ENCODE results near the gene SLC19A2. TPM values are rescaled to one million over a fixed set of nuclear protein-coding genes. Genes with fewer than 3 reads are reported as not detected.

SLC19A2 gene
- total RNA-seq, 1 experiment from 2014 or later: 10.1 TPM

- Histone ChIP-seq H3K27ac (ENCODE audit: low read depth, low read length) (no peak overlapping the region), H3K4me1 (ENCODE audit: control insufficient read depth in 1 of 2, insufficient read depth in 2 of 2, low read length in 2 of 2) (no peaks in the 10 kb centered on the region), H3K27me3 (ENCODE audit: insufficient read depth, low read length) (no peaks in the 10 kb centered on the region), H3K9me2 (ENCODE audit: insufficient read depth) (no peaks in the 10 kb centered on the region), H3K79me2 (ENCODE audit: insufficient read depth, low read length) (no peaks in the 10 kb centered on the region), H3K4me3 (replicated peaks in 1 of 2; ENCODE audit: low read depth in 1 of 2, low read length in 2 of 2) (no peak overlapping the region), H3K9ac (ENCODE audit: low read length) (no peak overlapping the region), H4K20me1 (ENCODE audit: insufficient read depth) (no peaks in the 10 kb centered on the region), H2AFZ (ENCODE audit: low read depth, low read length, poor library complexity, severe bottlenecking) (no peak overlapping the region), H3K9me3 (ENCODE audit: control insufficient read depth in 1 of 2, insufficient read depth in 1 of 2, low read depth in 1 of 2, low read length in 2 of 2) (no peaks in the 10 kb centered on the region), H3K36me3 (ENCODE audit: control insufficient read depth in 1 of 2, insufficient read depth in 2 of 2, low read length in 2 of 2) (no peaks in the 10 kb centered on the region), H3K4me2 (ENCODE audit: low read length) (no peak overlapping the region)
- intact Hi-C loops (cut with micrococcal nuclease): no loop called here
- no TSS peak for BruUV-seq (replicated peaks)
- no peak for ATAC-seq
- POLR2A ChIA-PET: no interaction called here
- CTCF ChIA-PET: no interaction called here
- DNase-seq (ENCODE audit: low read depth, low spot score): no peak
- TF ChIP-seq TCF7L2 (IDR thresholded peaks at IDR 0.05; ENCODE audit: borderline replicate concordance, extremely low read depth, insufficient read depth, insufficient read length) (no peak), MAX (IDR thresholded peaks at IDR 0.05) (no peak), ZNF274 (IDR thresholded peaks at IDR 0.05; ENCODE audit: low read depth, low read length) (no peak), ZBTB33 (IDR thresholded peaks at IDR 0.05; ENCODE audit: extremely low read depth, insufficient replicate concordance, low read length) (no peak), POLR2A (IDR thresholded peaks at IDR 0.05; ENCODE audit: borderline replicate concordance, extremely low read depth, insufficient read depth, insufficient read length) (no peak), CEBPB (IDR thresholded peaks at IDR 0.05; ENCODE audit: low read depth) (no peak), SRF (IDR thresholded peaks at IDR 0.05; ENCODE audit: low read depth) (no peak), REST (IDR thresholded peaks at IDR 0.05; ENCODE audit: low read depth) (no peak), EZH2 (IDR thresholded peaks at IDR 0.05) (no peak), ELF1 (IDR thresholded peaks at IDR 0.05; ENCODE audit: borderline replicate concordance, low read depth) (no peak), CTCF (IDR thresholded peaks at IDR 0.05 in 2 of 3, conservative IDR thresholded peaks at IDR 0.05 in 1 of 3; ENCODE audit: borderline replicate concordance in 1 of 3, insufficient read depth in 1 of 3, low read depth in 2 of 3, low read length in 2 of 3) (no peak), ATF3 (IDR thresholded peaks at IDR 0.05) (no peak)
- RAD21 ChIA-PET (ENCODE audit: low non-redundant PET in 1 of 2, low total read pairs in 2 of 2, uncharacterized antibody in 2 of 2, unreplicated experiment in 2 of 2): no interaction called here
These were observed 41.8 kb downstream of the SLC19A2 start for GRCh38 chr1:169443923-169444322.
